A549 (cell line): ENCODE results near the gene TXK. TPM values are rescaled to one million over a fixed set of nuclear protein-coding genes. Genes with fewer than 3 reads are reported as not detected.

Source experiments
- ATAC-seq, 2 experiments: fragments of 200-7000 bp in 1 of 2; fragments of >200 bp in 1 of 2; cut with Nextera tagmentation in 1 of 2; cut with Tn5 transposase in 1 of 2; 3 replicates each; pipeline versions ENCODE4 v1.8.0 to v1.9.1; 2018 to 2020; ENCODE audit warnings: mild to moderate bottlenecking in 1 of 2, moderate library complexity in 1 of 2
- CTCF ChIA-PET: fragments of 300-600 bp; sonication (Branson Sonifier 250); formaldehyde crosslinking; extraction: SDS; loops from one replicate; lab custom pipeline; 2021; ENCODE audit warnings: antibody characterized with exemption, inconsistent platforms; lab: Yijun Ruan, JAX
- POLR2A ChIA-PET: fragments of 350-600 bp; formaldehyde crosslinking; extraction: SDS; loops from one replicate; lab custom pipeline; 2021; ENCODE audit warnings: antibody characterized with exemption, inconsistent platforms; lab: Yijun Ruan, JAX
- DNase-seq, 2 experiments: peaks; one replicate each; pipeline versions ENCODE4 v3.0.0 to v3.0.0-alpha.2; 2011 to 2016; ENCODE audit warnings: low read depth in 1 of 2, low spot score in 1 of 2
- FAIRE-seq: peaks from 2 replicates; lab custom pipeline; 2011; peaks lifted over from hg19 to GRCh38; lab: Jason Lieb, UNC
- H3K27ac ChIP-seq, 2 experiments: fragments of >200 bp; sonication (Bioruptor Twin); formaldehyde crosslinking; 3 replicates each; pipeline ENCODE4 v1.5.1; 2016 to 2017
- H3K4me1 ChIP-seq: fragments of >200 bp; sonication (Bioruptor Twin); formaldehyde crosslinking; 3 replicates; pipeline ENCODE4 v1.6.1; 2016
- H3K4me2 ChIP-seq: fragments of >200 bp; sonication (Bioruptor Twin); formaldehyde crosslinking; 3 replicates; pipeline ENCODE4 v1.6.1; 2016
- H3K4me3 ChIP-seq: fragments of >200 bp; sonication (Bioruptor Twin); formaldehyde crosslinking; 3 replicates; pipeline ENCODE4 v1.5.1; 2016
- H3K9me3 ChIP-seq: fragments of >200 bp; sonication (Bioruptor Twin); formaldehyde crosslinking; 3 replicates; pipeline ENCODE4 v1.6.1; 2016
- BCL3 ChIP-seq: fragments of >200 bp; sonication (Bioruptor Twin); formaldehyde crosslinking; IDR thresholded peaks from 3 replicates; pipeline ENCODE4 v1.6.1; 2016
- BHLHE40 ChIP-seq: IDR thresholded peaks from 2 replicates; pipeline ENCODE4 v1.6.1; 2012; ENCODE audit warnings: low read depth, low read length, inconsistent platforms
- CHD2 ChIP-seq: fragments of 150-350 bp; IDR thresholded peaks from 2 replicates; pipeline ENCODE4 v1.6.1; 2014; ENCODE audit warnings: low read length; ENCODE audit not compliant: partially characterized antibody
- CHD4 ChIP-seq: fragments of 200-600 bp; sonication (generic); IDR thresholded peaks from 2 replicates; pipeline ENCODE4 v1.6.1; 2016; ENCODE audit warnings: antibody characterized with exemption, mild to moderate bottlenecking, borderline replicate concordance
- CTCF ChIP-seq: fragments of >200 bp; sonication (Bioruptor Twin); formaldehyde crosslinking; IDR thresholded peaks from 3 replicates; pipeline ENCODE4 v1.5.1; 2016
- E2F6 ChIP-seq: IDR thresholded peaks from 2 replicates; pipeline ENCODE4 v1.6.1; 2012; ENCODE audit warnings: low read depth, borderline replicate concordance
- ELK1 ChIP-seq: fragments of 150-350 bp; IDR thresholded peaks from 2 replicates; pipeline ENCODE4 v1.6.1; 2014; ENCODE audit warnings: low read depth, mild to moderate bottlenecking, low read length
- EP300 ChIP-seq, 2 experiments: fragments of >200 bp; sonication (Bioruptor Twin); formaldehyde crosslinking; IDR thresholded peaks; 2 replicates in 1 of 2; 3 replicates in 1 of 2; pipeline ENCODE4 v1.6.1; 2016 to 2017
- ESRRA ChIP-seq: fragments of 150-350 bp; IDR thresholded peaks from 2 replicates; pipeline ENCODE4 v1.6.1; 2014; ENCODE audit warnings: mild to moderate bottlenecking, low read length, borderline replicate concordance
- FOXS1 ChIP-seq: fragments of 250-450 bp; sonication (Bioruptor Pico); IDR thresholded peaks from 2 replicates; pipeline ENCODE4 v1.5.0; 2020; ENCODE audit warnings: mild to moderate bottlenecking, moderate library complexity
- GATA3 ChIP-seq: IDR thresholded peaks from 2 replicates; pipeline ENCODE4 v1.6.1; 2012; ENCODE audit warnings: borderline replicate concordance
- HOXB5 ChIP-seq: fragments of 250-450 bp; sonication (Bioruptor Pico); IDR thresholded peaks from 2 replicates; pipeline ENCODE4 v1.5.0; 2020; ENCODE audit warnings: mild to moderate bottlenecking, moderate library complexity
- KDM1A ChIP-seq: fragments of 200-600 bp; sonication (generic); IDR thresholded peaks from 2 replicates; pipeline ENCODE4 v1.6.1; 2016; ENCODE audit warnings: low read depth, mild to moderate bottlenecking
- MAFK ChIP-seq: fragments of 450-650 bp; IDR thresholded peaks from 2 replicates; pipeline ENCODE4 v1.6.1; 2014; ENCODE audit not compliant: partially characterized antibody
- NFE2L2 ChIP-seq: fragments of 150-350 bp; conservative IDR thresholded peaks from 2 replicates; pipeline ENCODE4 v1.6.1; 2014; ENCODE audit warnings: low read length
- NR3C1 ChIP-seq: fragments of >200 bp; sonication (Bioruptor Twin); formaldehyde crosslinking; IDR thresholded peaks from 3 replicates; pipeline ENCODE4 v1.6.1; 2017
- POLR2AphosphoS2 ChIP-seq: conservative IDR thresholded peaks from 2 replicates; pipeline ENCODE4 v1.6.1; 2012; ENCODE audit warnings: low read length, improper control_type of control experiment, inconsistent platforms
- RAD21 ChIP-seq, 2 experiments: fragments of >200 bp in 1 of 2; sonication (Bioruptor Twin) in 1 of 2; formaldehyde crosslinking in 1 of 2; IDR thresholded peaks in 1 of 2; conservative IDR thresholded peaks in 1 of 2; 2 replicates in 1 of 2; 3 replicates in 1 of 2; pipeline ENCODE4 v1.6.1; 2012 to 2018; ENCODE audit warnings: inconsistent platforms in 1 of 2
- RARB ChIP-seq: fragments of 250-450 bp; sonication (Bioruptor Pico); IDR thresholded peaks from 2 replicates; pipeline ENCODE4 v1.8.0; 2021; ENCODE audit warnings: mild to moderate bottlenecking, moderate library complexity
- REST ChIP-seq: fragments of 200-600 bp; sonication (generic); IDR thresholded peaks from 2 replicates; pipeline ENCODE4 v1.6.1; 2016; ENCODE audit warnings: antibody characterized with exemption, mild to moderate bottlenecking, moderate library complexity
- RFX5 ChIP-seq: fragments of 450-650 bp; IDR thresholded peaks from 2 replicates; pipeline ENCODE4 v1.7.1; 2014; ENCODE audit warnings: antibody characterized with exemption, mild to moderate bottlenecking, moderate library complexity
- RNF2 ChIP-seq: fragments of 200-600 bp; sonication (generic); IDR thresholded peaks from 2 replicates; pipeline ENCODE4 v1.6.1; 2016; ENCODE audit warnings: low read depth, mild to moderate bottlenecking, antibody characterized with exemption, moderate library complexity, borderline replicate concordance
- SREBF2 ChIP-seq: fragments of 450-650 bp; IDR thresholded peaks from 2 replicates; pipeline ENCODE4 v1.6.1; 2014; ENCODE audit warnings: mild to moderate bottlenecking, moderate library complexity
- TFCP2L1 ChIP-seq: fragments of 250-450 bp; sonication (Bioruptor Pico); IDR thresholded peaks from 2 replicates; pipeline ENCODE4 v1.5.0; 2021; ENCODE audit warnings: mild to moderate bottlenecking
- TP53 ChIP-seq: fragments of 250-450 bp; sonication (Bioruptor Pico); IDR thresholded peaks from 2 replicates; pipeline ENCODE4 v1.5.0; 2021; ENCODE audit warnings: mild to moderate bottlenecking, moderate library complexity
- ZFP36 ChIP-seq: fragments of 450-650 bp; IDR thresholded peaks from 2 replicates; pipeline ENCODE4 v1.6.1; 2014; ENCODE audit warnings: borderline replicate concordance; ENCODE audit not compliant: partially characterized antibody
- ZNF302 ChIP-seq: fragments of 250-450 bp; sonication (Bioruptor Pico); IDR thresholded peaks from 2 replicates; pipeline ENCODE4 v1.9.0; 2021; ENCODE audit warnings: inconsistent platforms, mild to moderate bottlenecking, moderate library complexity
- ZSCAN20 ChIP-seq: fragments of 250-450 bp; sonication (Bioruptor Pico); IDR thresholded peaks from 2 replicates; pipeline ENCODE4 v1.8.0; 2022; ENCODE audit warnings: mild to moderate bottlenecking, moderate library complexity
- WGBS: methylation state at CpG from one replicate; pipeline ENCODE4 v1.1.6; 2017; ENCODE audit errors: missing lambda C conversion rate; 5-methylcytosine and 5-hydroxymethylcytosine counted together
- polyA plus RNA-seq, 4 experiments: library from polyadenylated mRNA; depleted of rRNA in 3 of 4; stranded (reverse); fragments of >200 nt; fragmentation: RNase III in 1 of 4; extraction: RNeasy Plus Mini Kit Qiagen cat#74134 plus additional on column Dnase treatment in 1 of 4; gene quantifications; 2 replicates in 3 of 4; 3 replicates in 1 of 4; pipeline ENCODE4 v1.2.3, GENCODE V29; 2011 to 2017

The TXK gene
- polyA plus RNA-seq, 2 of the 4 experiments (the other 2 are of a cell fraction) = 0.06 to 0.14 TPM

- ChIA-PET CTCF (interaction anchor here (0.9 to 1.0 kb wide), 2 partner anchors 15 to 34 kb away, joined by 3 to 4 read pairs; no protein-coding TSS in a partner anchor), POLR2A (no interaction called here)
- Histone ChIP-seq H3K4me3 (no peak overlapping the region), H3K9me3 (no peaks in the 10 kb centered on the region), H3K4me2 (no peak overlapping the region), H3K27ac (no peak overlapping the region), H3K4me1 (no peaks in the 10 kb centered on the region)
- DNase-seq (no peak), FAIRE-seq (no peak), ATAC-seq (no peak)
- 73% methylated on average over 8 of the region's 8 CpGs for WGBS
- TF ChIP-seq ZFP36 = no peak
- TF ChIP-seq E2F6 = no peak
- TF ChIP-seq KDM1A = no peak
- TF ChIP-seq RNF2 = no peak
- TF ChIP-seq BCL3 = no peak
- TF ChIP-seq ZNF302 (CRISPR knock-in tag) = no peak
- no peak for TF ChIP-seq RFX5
- no peak for TF ChIP-seq ZSCAN20 (CRISPR knock-in tag)
- no peak for TF ChIP-seq TFCP2L1
- no peak for TF ChIP-seq NR3C1
- TF ChIP-seq SREBF2 = no peak
- TF ChIP-seq CHD2 = no peak
- TF ChIP-seq CHD4 = no peak
- TF ChIP-seq RARB (CRISPR knock-in tag) = no peak
- no peak for TF ChIP-seq MAFK
- TF ChIP-seq FOXS1 (CRISPR knock-in tag) = no peak
- no peak for TF ChIP-seq ESRRA
- no peak for TF ChIP-seq POLR2AphosphoS2
Measured at GRCh38 chr4:48049483-48049882, 84.6 kb downstream of the TXK start.

- Histone ChIP-seq H3K27ac (no peak overlapping the region), H3K9me3 (no peaks in the 10 kb centered on the region), H3K4me3 (no peak overlapping the region), H3K4me1 (no peaks in the 10 kb centered on the region), H3K4me2 (no peak overlapping the region)
- CTCF ChIA-PET = interaction anchor here (1.1 to 1.2 kb wide), 2 partner anchors 45 to 499 kb away, joined by 3 read pairs; no protein-coding TSS in a partner anchor
- no peak for FAIRE-seq
- POLR2A ChIA-PET = no interaction called here
- DNase-seq = no peak
- 29% methylated on average over 1 of the region's 1 CpG for WGBS
- no peak for ATAC-seq
- TF ChIP-seq CTCF (no peak), KDM1A (no peak), BCL3 (no peak), EP300 (IDR thresholded peaks at IDR 0.05) (no peak), NFE2L2 (no peak), BHLHE40 (no peak), RAD21 (conservative IDR thresholded peaks at IDR 0.05 in 1 of 2, IDR thresholded peaks at IDR 0.05 in 1 of 2) (no peak), POLR2AphosphoS2 (no peak), GATA3 (no peak), ELK1 (no peak), TP53 (CRISPR knock-in tag) (no peak), NR3C1 (no peak), RNF2 (no peak), REST (no peak), HOXB5 (CRISPR knock-in tag) (no peak), MAFK (no peak)
Measured at GRCh38 chr4:48047896-48048295, 86.2 kb downstream of the TXK start.
